WTC11 (cell line): Measurements from ENCODE around the gene CCDC12. TPM values are rescaled to one million over a fixed set of nuclear protein-coding genes. Genes with fewer than 3 reads are reported as not detected.

Experiments
- ATAC-seq: fragments of 200-7000 bp; cut with Tn5 transposase; 2 replicates; pipeline ENCODE4 v1.10.0; 2021; ENCODE audit warnings: mild to moderate bottlenecking, moderate library complexity
- CTCF ChIA-PET: fragments of 300-600 bp; sonication (Branson Sonifier 250); formaldehyde crosslinking; loops from one replicate; lab custom pipeline; 2021; ENCODE audit warnings: antibody characterized with exemption; lab: Charles Lee
- POLR2A ChIA-PET: fragments of 350-600 bp; sonication (Branson Sonifier 250); formaldehyde crosslinking; loops from one replicate; lab custom pipeline; 2021; ENCODE audit warnings: antibody characterized with exemption; lab: Charles Lee
- DNase-seq: peaks from one replicate; pipeline ENCODE4 v3.0.0; 2021; ENCODE audit warnings: low spot score
- H3K27ac Mint-ChIP-seq: 2 replicates; pipeline ENCODE4 v1.8.0; 2021; ENCODE audit warnings: mixed read lengths
- H3K27me3 Mint-ChIP-seq: 2 replicates; pipeline ENCODE4 v1.8.0; 2021; ENCODE audit warnings: low read depth, mild to moderate bottlenecking, moderate library complexity, mixed read lengths
- H3K36me3 Mint-ChIP-seq: 2 replicates; pipeline ENCODE4 v1.8.0; 2021; ENCODE audit warnings: mixed read lengths
- H3K4me1 Mint-ChIP-seq: 2 replicates; pipeline ENCODE4 v1.8.0; 2022; ENCODE audit warnings: mixed read lengths
- H3K4me3 Mint-ChIP-seq: 2 replicates; pipeline ENCODE4 v1.8.0; 2021; ENCODE audit warnings: mild to moderate bottlenecking, moderate library complexity, mixed read lengths
- H3K9me3 Mint-ChIP-seq: 2 replicates; pipeline ENCODE4 v1.8.0; 2021; ENCODE audit warnings: mixed read lengths
- AFF4 ChIP-seq: sonication (generic); formaldehyde crosslinking; IDR thresholded peaks from 2 replicates; pipeline ENCODE4 v1.8.1; 2023; ENCODE audit warnings: mild to moderate bottlenecking, missing genetic modification reagents, borderline replicate concordance
- ATF3 ChIP-seq: sonication (generic); formaldehyde crosslinking; conservative IDR thresholded peaks from 2 replicates; pipeline ENCODE4 v1.8.1; 2022; ENCODE audit warnings: mild to moderate bottlenecking, missing genetic modification reagents
- CBFB ChIP-seq: sonication (generic); formaldehyde crosslinking; IDR thresholded peaks from 2 replicates; pipeline ENCODE4 v1.8.1; 2022; ENCODE audit warnings: mild to moderate bottlenecking, low read depth, missing genetic modification reagents
- CDX4 ChIP-seq: fragments of 250-450 bp; sonication (Bioruptor Pico); IDR thresholded peaks from 2 replicates; pipeline ENCODE4 v1.9.0; 2021; ENCODE audit warnings: moderate library complexity, mild to moderate bottlenecking, inconsistent platforms, borderline replicate concordance
- CTCF ChIP-seq: fragments of 200-600 bp; IDR thresholded peaks from 2 replicates; pipeline ENCODE4 v1.8.0; 2022; ENCODE audit warnings: antibody characterized with exemption
- ELF4 ChIP-seq: sonication (generic); formaldehyde crosslinking; IDR thresholded peaks from 2 replicates; pipeline ENCODE4 v1.8.1; 2022; ENCODE audit warnings: low read depth, mild to moderate bottlenecking, moderate library complexity, missing genetic modification reagents
- ESRRA ChIP-seq: sonication (generic); formaldehyde crosslinking; IDR thresholded peaks from 2 replicates; pipeline ENCODE4 v1.8.1; 2022; ENCODE audit warnings: mild to moderate bottlenecking, missing genetic modification reagents, borderline replicate concordance
- GABPB1 ChIP-seq: sonication (generic); formaldehyde crosslinking; IDR thresholded peaks from 2 replicates; pipeline ENCODE4 v1.8.1; 2023; ENCODE audit warnings: mild to moderate bottlenecking, missing genetic modification reagents
- GTF2I ChIP-seq: fragments of 250-450 bp; sonication (Bioruptor Pico); conservative IDR thresholded peaks from 2 replicates; pipeline ENCODE4 v1.4.0; 2021; ENCODE audit warnings: mild to moderate bottlenecking
- HMGA2 ChIP-seq: fragments of 250-450 bp; sonication (Bioruptor Pico); IDR thresholded peaks from 2 replicates; pipeline ENCODE4 v1.4.0; 2021; ENCODE audit warnings: mild to moderate bottlenecking, moderate library complexity
- KAT7 ChIP-seq: sonication (generic); formaldehyde crosslinking; IDR thresholded peaks from 2 replicates; pipeline ENCODE4 v1.8.1; 2023; ENCODE audit warnings: missing genetic modification reagents, mild to moderate bottlenecking, borderline replicate concordance
- NFE2L1 ChIP-seq: sonication (generic); formaldehyde crosslinking; IDR thresholded peaks from 2 replicates; pipeline ENCODE4 v1.8.1; 2023; ENCODE audit warnings: missing genetic modification reagents
- NFYB ChIP-seq: sonication (generic); formaldehyde crosslinking; conservative IDR thresholded peaks from 2 replicates; pipeline ENCODE4 v1.8.0; 2022; ENCODE audit warnings: low read depth, missing genetic modification reagents
- NR1H2 ChIP-seq: sonication (generic); formaldehyde crosslinking; IDR thresholded peaks from 2 replicates; pipeline ENCODE4 v1.9.0; 2021; ENCODE audit warnings: mild to moderate bottlenecking, moderate library complexity, missing genetic modification reagents
- PREB ChIP-seq: sonication (generic); formaldehyde crosslinking; IDR thresholded peaks from 2 replicates; pipeline ENCODE4 v1.8.1; 2022; ENCODE audit warnings: mild to moderate bottlenecking, missing genetic modification reagents, moderate library complexity, borderline replicate concordance
- PRRX2 ChIP-seq: fragments of 250-450 bp; sonication (Bioruptor Pico); IDR thresholded peaks from 2 replicates; pipeline ENCODE4 v1.8.0; 2021; ENCODE audit warnings: mild to moderate bottlenecking
- SMAD4 ChIP-seq: sonication (generic); formaldehyde crosslinking; IDR thresholded peaks from 2 replicates; pipeline ENCODE4 v1.8.0; 2022; ENCODE audit warnings: mild to moderate bottlenecking, missing genetic modification reagents
- TCF7 ChIP-seq: sonication (generic); formaldehyde crosslinking; IDR thresholded peaks from 2 replicates; pipeline ENCODE4 v1.8.0; 2022; ENCODE audit warnings: mild to moderate bottlenecking, low read depth, missing genetic modification reagents, moderate library complexity
- ZBTB43 ChIP-seq: sonication (generic); formaldehyde crosslinking; IDR thresholded peaks from 2 replicates; pipeline ENCODE4 v1.8.1; 2023; ENCODE audit warnings: mild to moderate bottlenecking, missing genetic modification reagents
- ZMAT4 ChIP-seq: fragments of 250-450 bp; sonication (Bioruptor Pico); IDR thresholded peaks from 2 replicates; pipeline ENCODE4 v1.9.0; 2021; ENCODE audit warnings: mild to moderate bottlenecking
- ZNF138 ChIP-seq: sonication (generic); formaldehyde crosslinking; conservative IDR thresholded peaks from 2 replicates; pipeline ENCODE4 v1.8.1; 2022; ENCODE audit warnings: mild to moderate bottlenecking, moderate library complexity, missing genetic modification reagents
- ZNF219 ChIP-seq: sonication (generic); formaldehyde crosslinking; IDR thresholded peaks from 2 replicates; pipeline ENCODE4 v1.8.0; 2023; ENCODE audit warnings: missing genetic modification reagents, mild to moderate bottlenecking, borderline replicate concordance
- ZNF263 ChIP-seq: sonication (generic); formaldehyde crosslinking; IDR thresholded peaks from 2 replicates; pipeline ENCODE4 v1.8.1; 2022; ENCODE audit warnings: low read depth, mild to moderate bottlenecking, moderate library complexity, missing genetic modification reagents
- ZNF317 ChIP-seq: sonication (generic); formaldehyde crosslinking; IDR thresholded peaks from 2 replicates; pipeline ENCODE4 v1.8.1; 2023; ENCODE audit warnings: low read depth, mild to moderate bottlenecking, moderate library complexity, missing genetic modification reagents, borderline replicate concordance
- ZNF396 ChIP-seq: fragments of 250-450 bp; sonication (Bioruptor Pico); IDR thresholded peaks from 2 replicates; pipeline ENCODE4 v1.8.0; 2021; ENCODE audit warnings: mild to moderate bottlenecking, moderate library complexity, borderline replicate concordance
- total RNA-seq: library from RNA; stranded (reverse); gene quantifications from 3 replicates; pipeline ENCODE4 v1.2.3, GENCODE V29; 2021

The CCDC12 gene
- total RNA-seq, 1 experiment from 2014 or later: 59.1 TPM

GRCh38 chr3:46908294-46908985, 68.1 kb downstream of the CCDC12 start (continued):
- TF ChIP-seq CTCF (no peak), ZMAT4 (CRISPR knock-in tag) (no peak), ZNF263 (no peak), KAT7 (CRISPR knock-in tag) (no peak), ATF3 (no peak), GABPB1 (CRISPR knock-in tag) (no peak), ZNF138 (CRISPR knock-in tag) (no peak), ZBTB43 (no peak), ZNF219 (CRISPR knock-in tag) (no peak), ELF4 (CRISPR knock-in tag) (no peak)

- no peak overlapping the region for H3K27ac Mint-ChIP-seq
- no peaks in the 10 kb centered on the region for H3K36me3 Mint-ChIP-seq
- H3K4me3 Mint-ChIP-seq: no peak overlapping the region
- ChIA-PET POLR2A (no interaction called here), CTCF (no interaction called here)
- DNase-seq (no peak), ATAC-seq (no peak)
- no peaks in the 10 kb centered on the region for H3K27me3 Mint-ChIP-seq
- no peak for TF ChIP-seq NR1H2 (CRISPR knock-in tag)
- TF ChIP-seq NFYB (CRISPR knock-in tag): no peak
- TF ChIP-seq CBFB (CRISPR knock-in tag): no peak
- TF ChIP-seq PRRX2 (CRISPR knock-in tag): no peak
- no peak for TF ChIP-seq PREB (CRISPR knock-in tag)
- TF ChIP-seq ESRRA (CRISPR knock-in tag): no peak
- no peak for TF ChIP-seq CDX4 (CRISPR knock-in tag)
- TF ChIP-seq NFE2L1 (CRISPR knock-in tag): no peak
- TF ChIP-seq ZNF219 (CRISPR knock-in tag): no peak
- no peak for TF ChIP-seq GTF2I (CRISPR knock-in tag)
- no peaks in the 10 kb centered on the region for H3K9me3 Mint-ChIP-seq
- H3K4me1 Mint-ChIP-seq: no peaks in the 10 kb centered on the region
These were observed 68.6 kb downstream of the CCDC12 start for GRCh38 chr3:46907960-46908293.

- ATAC-seq (no peak), DNase-seq (no peak)
- H3K9me3 Mint-ChIP-seq: no peaks in the 10 kb centered on the region
- no peaks in the 10 kb centered on the region for H3K4me1 Mint-ChIP-seq
- no peaks in the 10 kb centered on the region for H3K27me3 Mint-ChIP-seq
- no peaks in the 10 kb centered on the region for H3K36me3 Mint-ChIP-seq
- no peak overlapping the region for H3K4me3 Mint-ChIP-seq
- POLR2A ChIA-PET: no interaction called here
- H3K27ac Mint-ChIP-seq: no peak overlapping the region
- CTCF ChIA-PET: no interaction called here
- TF ChIP-seq ZNF396 (CRISPR knock-in tag): no peak
- no peak for TF ChIP-seq TCF7 (CRISPR knock-in tag)
- no peak for TF ChIP-seq AFF4 (CRISPR knock-in tag)
- TF ChIP-seq ELF4 (CRISPR knock-in tag): no peak
- TF ChIP-seq CBFB (CRISPR knock-in tag): no peak
- TF ChIP-seq SMAD4: no peak
- TF ChIP-seq ZNF317 (CRISPR knock-in tag): no peak
- TF ChIP-seq GABPB1 (CRISPR knock-in tag): no peak
- no peak for TF ChIP-seq ZNF263
- no peak for TF ChIP-seq HMGA2 (CRISPR knock-in tag)
These were observed 69.3 kb downstream of the CCDC12 start for GRCh38 chr3:46907271-46907670.
